Testis (tissue), 3 donors: ENCODE measurements around the gene DNMBP. TPM values are rescaled to one million over a fixed set of nuclear protein-coding genes. Genes with fewer than 3 reads are reported as not detected.
A peak's percentile ranks its signal among the peaks of the same experiment; 100 is the strongest.

Experiments
- DNase-seq: peaks from one replicate; pipeline ENCODE4 v3.0.0-alpha.2; 2019
- H3K27ac ChIP-seq, 2 donors: fragments of 200-600 bp; sonication (generic); one replicate each; pipeline ENCODE4 v1.5.1; 2019
- H3K27me3 ChIP-seq: fragments of 200-600 bp; sonication (generic); one replicate; pipeline ENCODE4 v1.5.1; 2019
- H3K36me3 ChIP-seq: fragments of 200-600 bp; sonication (generic); one replicate; pipeline ENCODE4 v1.5.1; 2017; ENCODE audit warnings: low read depth; ENCODE audit errors: missing control alignments
- H3K4me1 ChIP-seq: fragments of 200-600 bp; sonication (generic); one replicate; pipeline ENCODE4 v1.5.1; 2019
- H3K4me3 ChIP-seq, 2 donors: fragments of 200-600 bp; sonication (generic); one replicate each; pipeline ENCODE4 v1.5.1; 2017 to 2019
- H3K9me3 ChIP-seq: fragments of 200-600 bp; sonication (generic); one replicate; pipeline ENCODE4 v1.5.1; 2017
- POLR2A ChIP-seq: fragments of 450-650 bp; IDR thresholded peaks from one replicate; pipeline ENCODE4 v1.6.1; 2017; ENCODE audit warnings: antibody characterized with exemption, mild to moderate bottlenecking, moderate library complexity
- WGBS, 2 donors: methylation state at CpG; one replicate each; pipeline ENCODE4 v1.1.5; 2018; 5-methylcytosine and 5-hydroxymethylcytosine counted together
- intact Hi-C: fragments of 100-400 bp; cut with DNase I; formaldehyde crosslinking; loops from one replicate; pipeline ENCODE4 v1.15.1; 2023; ENCODE audit warnings: low total_unique reads
- polyA plus RNA-seq: library from polyadenylated mRNA; stranded (reverse); fragments of 350-450 nt; fragmentation: Illumina TruSeq; extraction: RNeasy Lipid Tissue Mini Kit (QIAGEN cat#74804); gene quantifications from one replicate; pipeline ENCODE4 v1.2.3, GENCODE V29; 2014; ENCODE audit warnings: low read depth, low replicate concordance; ENCODE audit not compliant: insufficient read depth
- total RNA-seq, 2 donors: library from RNA; depleted of rRNA; stranded (reverse); fragments of >200 nt; gene quantifications; one replicate each; pipeline ENCODE4 v1.2.3, GENCODE V29; 2016
- TF ChIP-seq, protein P1 (sequence below), 3 experiments: fragments of 450-650 bp in 2 of 3; fragments of 200-600 bp in 1 of 3; sonication (generic) in 1 of 3; IDR thresholded peaks; one replicate each; pipeline ENCODE4 v1.5.1; 2016 to 2019; ENCODE audit warnings: antibody characterized with exemption in 3 of 3, mild to moderate bottlenecking in 2 of 3, moderate library complexity in 1 of 3

The DNMBP gene
- total and polyA plus RNA-seq, 3 donors from 2014 or later: 20.8 to 36.0 (median 33.4) TPM

DNA sequence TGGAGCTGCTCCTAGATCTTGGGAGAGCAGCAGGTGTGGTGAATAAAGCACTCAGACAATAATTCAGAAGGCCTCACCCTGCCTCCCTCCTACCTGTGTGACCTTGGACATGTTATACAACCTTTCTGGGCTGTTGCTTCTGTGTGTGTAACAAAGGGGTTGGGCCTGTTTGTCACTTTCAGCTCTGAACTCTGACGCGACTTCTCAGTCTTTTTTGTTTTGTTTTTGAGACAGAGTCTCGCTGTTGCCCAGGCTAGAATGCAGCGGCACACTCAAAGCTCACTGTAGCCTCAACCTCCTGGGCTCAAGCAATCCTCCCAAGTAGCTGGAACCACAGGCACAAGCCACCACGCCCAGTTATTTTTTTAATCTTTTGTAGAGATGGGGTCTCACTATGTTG is 89.3 kb downstream of the DNMBP start:
- H3K36me3 ChIP-seq: no peaks in the 10 kb centered on the region
- no peak overlapping the region for H3K27ac ChIP-seq
- intact Hi-C loops: no loop called here
- H3K4me3 ChIP-seq: no peak overlapping the region
- 91 to 98% methylated on average over 5 of the region's 5 CpGs for whole genome bisulfite sequencing, 2 donors
- H3K9me3 ChIP-seq: no peaks in the 10 kb centered on the region
- no peaks in the 10 kb centered on the region for H3K27me3 ChIP-seq
- H3K4me1 ChIP-seq: no peaks in the 10 kb centered on the region
- TF ChIP-seq, protein P1, sequence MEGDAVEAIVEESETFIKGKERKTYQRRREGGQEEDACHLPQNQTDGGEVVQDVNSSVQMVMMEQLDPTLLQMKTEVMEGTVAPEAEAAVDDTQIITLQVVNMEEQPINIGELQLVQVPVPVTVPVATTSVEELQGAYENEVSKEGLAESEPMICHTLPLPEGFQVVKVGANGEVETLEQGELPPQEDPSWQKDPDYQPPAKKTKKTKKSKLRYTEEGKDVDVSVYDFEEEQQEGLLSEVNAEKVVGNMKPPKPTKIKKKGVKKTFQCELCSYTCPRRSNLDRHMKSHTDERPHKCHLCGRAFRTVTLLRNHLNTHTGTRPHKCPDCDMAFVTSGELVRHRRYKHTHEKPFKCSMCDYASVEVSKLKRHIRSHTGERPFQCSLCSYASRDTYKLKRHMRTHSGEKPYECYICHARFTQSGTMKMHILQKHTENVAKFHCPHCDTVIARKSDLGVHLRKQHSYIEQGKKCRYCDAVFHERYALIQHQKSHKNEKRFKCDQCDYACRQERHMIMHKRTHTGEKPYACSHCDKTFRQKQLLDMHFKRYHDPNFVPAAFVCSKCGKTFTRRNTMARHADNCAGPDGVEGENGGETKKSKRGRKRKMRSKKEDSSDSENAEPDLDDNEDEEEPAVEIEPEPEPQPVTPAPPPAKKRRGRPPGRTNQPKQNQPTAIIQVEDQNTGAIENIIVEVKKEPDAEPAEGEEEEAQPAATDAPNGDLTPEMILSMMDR (IDR thresholded peaks at IDR 0.05): no peak
- no peak for TF ChIP-seq POLR2A
- no peak for DNase-seq

DNA sequence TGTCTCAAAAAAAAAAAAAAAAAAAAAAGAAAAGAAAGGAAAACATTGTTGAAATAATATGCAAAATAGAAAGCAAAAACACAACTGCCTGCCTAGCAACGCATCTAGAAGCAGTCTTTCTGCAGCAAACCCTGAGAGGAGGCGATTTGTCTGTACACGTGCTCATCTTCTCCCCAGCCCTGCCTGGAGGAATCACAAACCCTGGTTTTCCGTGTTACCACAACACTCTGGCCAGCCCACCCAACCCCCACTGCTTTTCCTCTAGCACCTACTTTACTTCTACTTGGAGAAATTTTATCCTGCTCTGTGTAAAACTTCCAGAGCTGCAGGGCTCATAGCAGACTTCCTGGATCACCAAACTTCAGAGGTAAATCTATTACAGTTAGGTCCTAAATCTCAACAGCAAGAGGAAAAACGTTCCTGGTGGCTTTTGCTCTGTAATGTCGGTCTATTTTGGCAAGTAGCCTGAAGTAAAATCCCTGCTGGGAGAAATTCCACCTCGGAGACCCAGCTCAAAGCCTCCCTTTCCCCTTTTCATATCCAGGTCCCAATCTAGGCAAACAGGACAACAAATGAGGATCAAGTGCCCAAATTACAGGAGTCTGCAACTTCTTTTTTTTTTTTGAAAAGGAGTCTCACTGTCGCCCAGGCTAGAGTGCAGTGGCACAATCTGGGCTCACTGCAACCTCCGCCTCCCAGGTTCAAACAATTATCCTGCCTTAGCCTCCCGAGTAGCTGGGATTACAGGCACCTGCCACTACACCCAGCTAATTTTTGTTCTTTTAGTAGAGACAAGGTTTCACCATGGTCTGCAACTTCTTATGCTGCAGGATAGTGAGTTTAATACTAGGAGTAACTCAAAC is 91.6 kb downstream of the DNMBP start:
- TF ChIP-seq POLR2A: no peak
- TF ChIP-seq, protein P1 (IDR thresholded peaks at IDR 0.05): no peak
- Histone ChIP-seq H3K27ac (peak overlapping the region in 1 of 2 donors; percentile 41), H3K27me3 (no peaks in the 10 kb centered on the region), H3K9me3 (no peaks in the 10 kb centered on the region), H3K4me3 (no peak overlapping the region), H3K36me3 (no peaks in the 10 kb centered on the region), H3K4me1 (no peaks in the 10 kb centered on the region)
- 25 to 30% methylated on average over 10 of the region's 10 CpGs for WGBS, 2 donors
- intact Hi-C loops: no loop called here
- DNase-seq: peak; percentile 54

DNA sequence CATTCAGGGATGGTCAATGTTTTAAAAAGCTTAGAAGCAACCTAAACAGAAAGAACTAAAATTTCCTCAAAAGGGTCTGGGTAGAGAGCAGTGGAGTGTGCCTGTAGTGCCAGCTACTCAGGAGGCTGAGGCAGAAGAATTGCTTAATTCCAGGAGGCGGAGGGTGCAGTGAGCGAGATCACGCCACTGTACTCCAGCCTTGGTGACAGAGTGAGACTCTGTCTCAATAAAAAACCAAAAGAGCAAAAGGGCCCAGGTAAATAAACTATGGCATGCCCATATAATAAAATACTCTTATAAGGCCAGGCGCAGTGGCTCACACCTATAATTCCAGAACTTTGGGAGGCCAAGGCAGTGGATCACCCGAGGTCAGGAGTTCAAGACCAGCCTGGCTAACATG is 93.0 kb downstream of the DNMBP start:
- no peaks in the 10 kb centered on the region for H3K36me3 ChIP-seq
- TF ChIP-seq, protein P1 (IDR thresholded peaks at IDR 0.05): no peak
- TF ChIP-seq POLR2A: no peak
- H3K27me3 ChIP-seq: no peaks in the 10 kb centered on the region
- WGBS, 2 donors: 91 to 97% methylated on average over 5 of the region's 5 CpGs
- no peak overlapping the region for H3K27ac ChIP-seq
- intact Hi-C loops: no loop called here
- peaks cover 10% of the 10 kb centered on the region for H3K4me1 ChIP-seq
- H3K9me3 ChIP-seq: no peaks in the 10 kb centered on the region
- DNase-seq: no peak
- H3K4me3 ChIP-seq: no peak overlapping the region

DNA sequence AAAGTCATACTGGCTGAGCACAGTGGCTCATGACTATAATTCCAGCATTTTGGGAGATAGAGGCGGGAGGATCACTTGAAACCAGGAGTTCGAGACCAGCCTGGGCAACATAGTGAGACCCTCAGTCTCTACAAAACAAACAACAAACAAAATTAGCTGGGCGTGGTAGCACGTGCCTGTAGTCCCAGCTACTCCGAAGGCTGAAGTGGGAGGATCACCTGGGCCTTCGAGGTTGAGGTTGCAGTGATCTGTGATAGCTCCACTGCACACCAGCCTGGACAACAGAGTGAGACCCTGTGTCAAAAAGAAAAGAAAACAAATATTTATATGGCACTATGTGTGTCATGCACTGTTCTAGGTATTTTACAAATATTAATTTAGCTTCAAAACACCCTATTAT is 94.3 kb downstream of the DNMBP start:
- intact Hi-C loops: no loop called here
- peaks cover 10% of the 10 kb centered on the region for H3K4me1 ChIP-seq
- no peak overlapping the region for H3K27ac ChIP-seq
- TF ChIP-seq, protein P1 (IDR thresholded peaks at IDR 0.05): no peak
- TF ChIP-seq POLR2A: no peak
- H3K9me3 ChIP-seq: no peaks in the 10 kb centered on the region
- no peaks in the 10 kb centered on the region for H3K27me3 ChIP-seq
- no peak overlapping the region for H3K4me3 ChIP-seq
- DNase-seq: no peak
- WGBS, 2 donors: 95 to 98% methylated on average over 6 of the region's 6 CpGs
- no peaks in the 10 kb centered on the region for H3K36me3 ChIP-seq

DNA sequence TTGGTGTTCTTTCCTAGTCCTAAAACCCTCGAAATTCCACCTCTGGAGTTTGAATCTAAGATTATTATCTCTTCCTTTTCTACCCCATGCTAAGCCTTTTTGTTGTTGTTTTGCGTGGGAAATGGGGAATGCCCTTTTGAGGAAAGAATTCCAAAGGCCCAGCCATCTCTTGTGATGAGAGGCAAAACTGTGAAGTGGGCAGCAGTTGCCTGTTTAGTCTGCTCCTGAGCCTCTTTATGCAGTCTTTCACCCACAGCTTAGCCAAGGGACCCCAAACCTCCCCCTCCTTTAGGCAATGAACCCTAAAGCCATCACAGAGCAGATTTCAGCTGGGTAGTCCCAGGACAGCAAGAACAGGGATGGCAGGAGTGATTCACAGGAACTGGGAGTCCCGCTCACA is 95.5 kb downstream of the DNMBP start:
- H3K4me3 ChIP-seq: no peak overlapping the region
- 89 to 93% methylated on average over 3 of the region's 3 CpGs for WGBS, 2 donors
- H3K27ac ChIP-seq: no peak overlapping the region
- no peaks in the 10 kb centered on the region for H3K36me3 ChIP-seq
- intact Hi-C loops: no loop called here
- TF ChIP-seq, protein P1 (IDR thresholded peaks at IDR 0.05): no peak
- no peak for TF ChIP-seq POLR2A
- H3K9me3 ChIP-seq: no peaks in the 10 kb centered on the region
- DNase-seq: no peak
- H3K27me3 ChIP-seq: no peaks in the 10 kb centered on the region
- H3K4me1 ChIP-seq: peaks cover 10% of the 10 kb centered on the region
